ENCODE measurements around the gene GNGT1. TPM values are rescaled to one million over a fixed set of nuclear protein-coding genes. Genes with fewer than 3 reads are reported as not detected.

GNGT1 gene
- total and polyA plus RNA-seq, 2 donors (not counting 3 experiments of a cell fraction or from before 2014, with no cell fraction given): not detected

- Histone ChIP-seq H3K9ac (replicated peaks; ENCODE audit: extremely low read depth, insufficient read depth, low read length) (no peak overlapping the region), H3K79me2 (ENCODE audit: control insufficient read depth, insufficient read depth, low read length) (no peaks in the 10 kb centered on the region), H3K9me3 (replicated peaks; ENCODE audit: control insufficient read depth, insufficient read depth, low read length) (no peaks in the 10 kb centered on the region), H3K27me3 (ENCODE audit: control insufficient read depth in 2 of 2, insufficient read depth in 2 of 2, low read length in 2 of 2) (no peaks in the 10 kb centered on the region), H3K4me2 (ENCODE audit: insufficient read depth, low read length) (peak overlapping the region; percentile 58), H3K4me3 (replicated peaks in 1 of 3; ENCODE audit: insufficient read depth in 1 of 3, low read depth in 1 of 3, low read length in 3 of 3) (no peak overlapping the region), H3K9me1 (replicated peaks; ENCODE audit: control insufficient read depth, extremely low read depth, insufficient read depth, low read length) (no peaks in the 10 kb centered on the region), H3K4me1 (ENCODE audit: control insufficient read depth, extremely low read depth, insufficient read depth, low read length) (peaks cover 32% of the 10 kb centered on the region), H3K36me3 (ENCODE audit: control insufficient read depth in 2 of 2, extremely low read depth in 1 of 2, insufficient read depth in 2 of 2, low read length in 2 of 2) (no peaks in the 10 kb centered on the region), H2AFZ (ENCODE audit: low read depth, low read length) (no peak overlapping the region), H4K20me1 (replicated peaks; ENCODE audit: control insufficient read depth, extremely low read depth, insufficient read depth, low read length) (no peaks in the 10 kb centered on the region), H3K27ac (ENCODE audit: insufficient read depth, low read depth, low read length) (no peak overlapping the region)
- intact Hi-C loops (cut with micrococcal nuclease) (no loop called here), dilution Hi-C loops (cut with MboI; ENCODE audit: extremely low pct_ligation_motif_present, low sequenced_read_pairs) (no loop called here)
- no peak for TF ChIP-seq JUN (IDR thresholded peaks at IDR 0.05; ENCODE audit: borderline replicate concordance, insufficient read depth, insufficient read length, low read depth)
- TF ChIP-seq POLR2A (IDR thresholded peaks at IDR 0.05; ENCODE audit: low read depth, low read length): no peak
- TF ChIP-seq, protein P1, sequence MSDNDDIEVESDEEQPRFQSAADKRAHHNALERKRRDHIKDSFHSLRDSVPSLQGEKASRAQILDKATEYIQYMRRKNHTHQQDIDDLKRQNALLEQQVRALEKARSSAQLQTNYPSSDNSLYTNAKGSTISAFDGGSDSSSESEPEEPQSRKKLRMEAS (IDR thresholded peaks at IDR 0.05; ENCODE audit: insufficient read depth, insufficient read length): no peak
- TF ChIP-seq EZH2 (IDR thresholded peaks at IDR 0.05; ENCODE audit: borderline replicate concordance, low read depth, low read length, severe bottlenecking): no peak
- TF ChIP-seq GATA2 (IDR thresholded peaks at IDR 0.05; ENCODE audit: insufficient read depth, insufficient read length, low read depth, low read length): no peak
- no peak for TF ChIP-seq POLR2AphosphoS5 (IDR thresholded peaks at IDR 0.05; ENCODE audit: insufficient read depth, low read depth, low read length)
- no peak for TF ChIP-seq MYC (IDR thresholded peaks at IDR 0.05; ENCODE audit: low read depth, low read length)
- TF ChIP-seq CTCF (IDR thresholded peaks at IDR 0.05; ENCODE audit: extremely low read depth in 1 of 2, insufficient read depth in 1 of 2, low read depth in 1 of 2, low read length in 2 of 2): no peak
- TF ChIP-seq FOS (IDR thresholded peaks at IDR 0.05; ENCODE audit: borderline replicate concordance, insufficient read depth, low read length): no peak
- FAIRE-seq: no peak
- DNase-seq (ENCODE audit: low read depth, low spot score): peak; percentile 64
- POLR2A ChIA-PET: interaction anchor here (1.2 kb wide), 1 partner anchor 16 kb away, joined by 3 read pairs; no protein-coding TSS in a partner anchor
- BruUV-seq (replicated peaks): no TSS peak
- CTCF ChIA-PET: interaction anchor here (2.2 kb wide), 1 partner anchor 16 kb away, joined by 8 read pairs; the partner anchor contains the start of gene GNG11
Measured at GRCh38 chr7:93937818-93938217, 31.5 kb downstream of the GNGT1 start.

Measured in endothelial cell of umbilical vein (primary cell).